IMR-90 (cell line): ENCODE data around the gene KRTAP3-2. TPM values are rescaled to one million over a fixed set of nuclear protein-coding genes. Genes with fewer than 3 reads are reported as not detected.

Source experiments
- ATAC-seq: fragments of 200-7000 bp; cut with Tn5 transposase; 2 replicates; pipeline ENCODE4 v1.9.1; 2020; ENCODE audit warnings: low read depth, mild to moderate bottlenecking, moderate library complexity
- BruUV-seq: library from RNA; stranded (reverse); fragments of 400-500 nt; replicated peaks from 2 replicates; lab custom pipeline; 2021; lab: Mats Ljungman, UMichigan
- CTCF ChIA-PET: fragments of 300-600 bp; formaldehyde crosslinking; extraction: SDS; loops from one replicate; lab custom pipeline; 2021; ENCODE audit warnings: antibody characterized with exemption; lab: Yijun Ruan, JAX
- POLR2A ChIA-PET: fragments of 300-600 bp; sonication (Branson Sonifier 250); formaldehyde crosslinking; loops from one replicate; lab custom pipeline; 2022; ENCODE audit warnings: antibody characterized with exemption; ENCODE audit not compliant: unreplicated experiment; lab: Charles Lee
- DNase-seq: peaks from one replicate; pipeline ENCODE4 v3.0.0; 2013
- H2AFZ ChIP-seq: replicated peaks from 2 replicates; pipeline ENCODE3; 2013; ENCODE audit warnings: low read length, mild to moderate bottlenecking; ENCODE audit not compliant: poor library complexity
- H2AK5ac ChIP-seq: 2 replicates; pipeline ENCODE4 v1.6.1; 2013; ENCODE audit warnings: low read depth, low read length, inconsistent platforms
- H2AK9ac ChIP-seq: replicated peaks from 2 replicates; pipeline ENCODE3; 2013; ENCODE audit warnings: mild to moderate bottlenecking, low read depth, low read length, moderate library complexity; ENCODE audit not compliant: poor library complexity
- H2BK120ac ChIP-seq: 2 replicates; pipeline ENCODE4 v1.6.1; 2013; ENCODE audit warnings: low read depth, low read length, inconsistent platforms
- H2BK15ac ChIP-seq: 3 replicates; pipeline ENCODE4 v1.6.1; 2013; ENCODE audit warnings: low read depth, low read length, inconsistent platforms
- H2BK20ac ChIP-seq: 2 replicates; pipeline ENCODE4 v1.6.1; 2013; ENCODE audit warnings: low read depth, mild to moderate bottlenecking, inconsistent platforms, low read length, moderate library complexity
- H2BK5ac ChIP-seq: 2 replicates; pipeline ENCODE4 v1.6.1; 2013; ENCODE audit warnings: mild to moderate bottlenecking, low read depth, low read length, inconsistent platforms; ENCODE audit not compliant: poor library complexity, severe bottlenecking
- H3K14ac ChIP-seq: replicated peaks from 2 replicates; pipeline ENCODE4 v1.6.1; 2013; ENCODE audit warnings: low read depth, low read length, inconsistent platforms
- H3K18ac ChIP-seq: 2 replicates; pipeline ENCODE4 v1.6.1; 2013; ENCODE audit warnings: low read depth, low read length, control low read depth
- H3K23ac ChIP-seq: 2 replicates; pipeline ENCODE4 v1.6.1; 2013; ENCODE audit warnings: low read depth, low read length, inconsistent platforms
- H3K27ac ChIP-seq: 2 replicates; pipeline ENCODE4 v1.5.1; 2013; ENCODE audit warnings: mild to moderate bottlenecking, control low read depth, low read length; ENCODE audit not compliant: insufficient read depth
- H3K27me3 ChIP-seq: 2 replicates; pipeline ENCODE4 v1.6.1; 2013; ENCODE audit warnings: low read length; ENCODE audit not compliant: control insufficient read depth, insufficient read depth
- H3K36me3 ChIP-seq: 2 replicates; pipeline ENCODE4 v1.6.1; 2013; ENCODE audit warnings: low read length, mixed read lengths; ENCODE audit not compliant: control insufficient read depth, insufficient read depth
- H3K4ac ChIP-seq: 2 replicates; pipeline ENCODE4 v1.6.1; 2013; ENCODE audit warnings: low read depth, low read length, inconsistent platforms
- H3K4me1 ChIP-seq: 2 replicates; pipeline ENCODE4 v1.6.1; 2013; ENCODE audit warnings: low read length, mixed read lengths; ENCODE audit not compliant: control insufficient read depth, insufficient read depth
- H3K4me2 ChIP-seq: 2 replicates; pipeline ENCODE4 v1.6.1; 2013; ENCODE audit warnings: low read depth, mild to moderate bottlenecking, control low read depth, low read length, moderate library complexity
- H3K4me3 ChIP-seq: 2 replicates; pipeline ENCODE4 v1.5.1; 2013; ENCODE audit warnings: low read depth, mild to moderate bottlenecking, control low read depth, low read length, moderate library complexity; ENCODE audit not compliant: insufficient read depth
- H3K56ac ChIP-seq: 2 replicates; pipeline ENCODE4 v1.6.1; 2013; ENCODE audit warnings: low read length, inconsistent platforms; ENCODE audit not compliant: insufficient read depth; ENCODE audit errors: extremely low read depth
- H3K79me1 ChIP-seq, 2 experiments: 2 replicates each; pipeline ENCODE4 v1.6.1; 2013; ENCODE audit warnings: low read length in 2 of 2, inconsistent platforms in 1 of 2, low read depth in 1 of 2
- H3K9ac ChIP-seq: 2 replicates; pipeline ENCODE4 v1.6.1; 2013; ENCODE audit warnings: low read depth, low read length, control low read depth
- H3K9me1 ChIP-seq: 2 replicates; pipeline ENCODE4 v1.6.1; 2013; ENCODE audit warnings: low read length, inconsistent platforms; ENCODE audit not compliant: insufficient read depth
- H3K9me3 ChIP-seq: 2 replicates; pipeline ENCODE4 v1.6.1; 2013; ENCODE audit warnings: low read length; ENCODE audit not compliant: control insufficient read depth, insufficient read depth
- H4K20me1 ChIP-seq: 2 replicates; pipeline ENCODE4 v1.6.1; 2013; ENCODE audit warnings: low read length, inconsistent platforms; ENCODE audit not compliant: insufficient read depth
- H4K5ac ChIP-seq: 2 replicates; pipeline ENCODE4 v1.6.1; 2013; ENCODE audit warnings: mild to moderate bottlenecking, low read depth, low read length, control low read depth
- H4K8ac ChIP-seq, 2 experiments: 2 replicates each; pipeline ENCODE4 v1.6.1; 2013; ENCODE audit warnings: low read depth in 2 of 2, low read length in 2 of 2, control low read depth in 1 of 2, inconsistent platforms in 1 of 2
- H4K91ac ChIP-seq: 2 replicates; pipeline ENCODE4 v1.6.1; 2013; ENCODE audit warnings: low read depth, low read length, inconsistent platforms; ENCODE audit not compliant: insufficient read depth
- BHLHE40 ChIP-seq: fragments of 150-350 bp; IDR thresholded peaks from 2 replicates; pipeline ENCODE4 v1.6.1; 2016; ENCODE audit warnings: mild to moderate bottlenecking, low read depth, low read length
- CEBPB ChIP-seq: IDR thresholded peaks from 2 replicates; pipeline ENCODE4 v1.6.1; 2012; ENCODE audit warnings: low read depth, low read length, improper control_type of control experiment
- FOS ChIP-seq: fragments of 150-350 bp; IDR thresholded peaks from 2 replicates; pipeline ENCODE4 v1.6.1; 2016; ENCODE audit warnings: low read depth, low read length
- MAFK ChIP-seq: IDR thresholded peaks from 2 replicates; pipeline ENCODE4 v1.6.1; 2012; ENCODE audit warnings: low read depth, low read length, improper control_type of control experiment
- MXI1 ChIP-seq: IDR thresholded peaks from 2 replicates; pipeline ENCODE4 v1.6.1; 2012; ENCODE audit warnings: low read depth, mild to moderate bottlenecking, low read length, moderate library complexity, borderline replicate concordance
- NFE2L2 ChIP-seq: fragments of 150-350 bp; IDR thresholded peaks from 2 replicates; pipeline ENCODE4 v1.6.1; 2016; ENCODE audit warnings: low read depth, mild to moderate bottlenecking, low read length
- RAD21 ChIP-seq: IDR thresholded peaks from 2 replicates; pipeline ENCODE4 v1.6.1; 2012; ENCODE audit warnings: low read length, improper control_type of control experiment
- RCOR1 ChIP-seq: IDR thresholded peaks from 2 replicates; pipeline ENCODE4 v1.6.1; 2012; ENCODE audit warnings: mild to moderate bottlenecking, low read length, improper control_type of control experiment; ENCODE audit not compliant: insufficient replicate concordance
- WGBS, 2 experiments: methylation state at CpG; one replicate each; pipeline versions ENCODE4 v1.1.5 to v1.1.7; 2013; ENCODE audit warnings: missing lambda C conversion rate in 2 of 2; ENCODE audit not compliant: insufficient read length in 1 of 2; ENCODE audit errors: extremely low coverage in 2 of 2; 5-methylcytosine and 5-hydroxymethylcytosine counted together
- dilution Hi-C: fragments of 300-500 bp; cut with HindIII; formaldehyde crosslinking; loops from one replicate; pipeline ENCODE4 v1.14.3; 2018; ENCODE audit warnings: low sequenced_read_pairs; ENCODE audit not compliant: unreplicated experiment
- in situ Hi-C: fragments of 300-500 bp; cut with MboI; formaldehyde crosslinking; loops from 3 replicates; pipeline ENCODE4 v1.14.3; 2019; ENCODE audit warnings: low sequenced_read_pairs, inconsistent platforms, mixed read lengths
- intact Hi-C: fragments of 100-400 bp; cut with micrococcal nuclease; formaldehyde crosslinking; loops from 2 replicates; pipeline ENCODE4 v1.10.0; 2022
- polyA plus RNA-seq, 3 experiments: library from polyadenylated mRNA; depleted of rRNA; stranded (reverse); fragments of >200 nt; gene quantifications; 2 replicates each; pipeline ENCODE4 v1.2.3, GENCODE V29; 2012; ENCODE audit warnings: low replicate concordance in 1 of 3
- total RNA-seq: library from RNA; depleted of rRNA; stranded (reverse); fragments of >200 nt; gene quantifications from 2 replicates; pipeline ENCODE4 v1.2.3, GENCODE V29; 2012
- TF ChIP-seq, protein P1 (sequence below): conservative IDR thresholded peaks from 2 replicates; pipeline ENCODE4 v1.5.1; 2012; ENCODE audit warnings: mild to moderate bottlenecking, low read depth, low read length, improper control_type of control experiment

KRTAP3-2 gene
- total and polyA plus RNA-seq, 2 of the 4 experiments (the other 2 are of a cell fraction) = not detected

DNA sequence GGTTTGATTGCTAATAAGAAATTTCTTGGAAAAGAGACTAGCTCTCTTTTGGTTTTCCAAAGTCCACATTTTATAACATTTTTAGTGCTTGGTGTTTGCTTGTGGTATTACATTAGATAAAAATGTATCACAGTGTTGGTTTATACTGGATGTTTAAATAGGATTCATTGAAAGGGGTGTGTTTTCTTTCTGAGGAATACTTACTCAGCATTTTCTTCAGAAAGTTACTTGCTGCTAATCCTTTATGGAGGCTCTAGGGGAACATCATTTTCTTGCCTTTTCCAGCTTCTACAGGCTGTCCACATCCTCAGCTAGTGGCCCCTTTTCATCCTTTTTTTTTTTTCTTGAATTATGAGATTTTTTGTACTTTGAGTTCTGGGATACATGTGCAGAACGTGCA is 32.1 kb downstream of the KRTAP3-2 start:
- Histone ChIP-seq H2BK120ac (no peak overlapping the region), H4K91ac (no peak overlapping the region), H3K36me3 (no peaks in the 10 kb centered on the region), H3K27me3 (no peaks in the 10 kb centered on the region), H3K4me3 (no peak overlapping the region), H3K4ac (no peak overlapping the region), H3K18ac (no peak overlapping the region), H3K9me1 (no peaks in the 10 kb centered on the region; the same call in 1 of the 2 replicates), H2AFZ (no peak overlapping the region), H3K56ac (no peak overlapping the region), H3K9ac (no peak overlapping the region), H3K4me1 (peaks cover 3% of the 10 kb centered on the region; the same call in 1 of the 2 replicates), H3K9me3 (peaks cover 6% of the 10 kb centered on the region), H3K79me1 (no peaks in the 10 kb centered on the region), H2AK9ac (no peak overlapping the region), H2BK5ac (no peak overlapping the region), H4K20me1 (no peaks in the 10 kb centered on the region), H2AK5ac (no peak overlapping the region), H2BK15ac (no peak overlapping the region), H3K27ac (no peak overlapping the region), H3K23ac (no peak overlapping the region), H4K5ac (no peak overlapping the region), H3K4me2 (no peak overlapping the region), H3K14ac (no peak overlapping the region), H4K8ac (no peak overlapping the region), H2BK20ac (no peak overlapping the region)
- ATAC-seq = no peak
- no peak for DNase-seq
- POLR2A ChIA-PET = no interaction called here
- TF ChIP-seq BHLHE40 = no peak
- peak; percentile 92 for TF ChIP-seq MAFK
- TF ChIP-seq NFE2L2 = no peak
- TF ChIP-seq FOS = no peak
- TF ChIP-seq, protein P1, sequence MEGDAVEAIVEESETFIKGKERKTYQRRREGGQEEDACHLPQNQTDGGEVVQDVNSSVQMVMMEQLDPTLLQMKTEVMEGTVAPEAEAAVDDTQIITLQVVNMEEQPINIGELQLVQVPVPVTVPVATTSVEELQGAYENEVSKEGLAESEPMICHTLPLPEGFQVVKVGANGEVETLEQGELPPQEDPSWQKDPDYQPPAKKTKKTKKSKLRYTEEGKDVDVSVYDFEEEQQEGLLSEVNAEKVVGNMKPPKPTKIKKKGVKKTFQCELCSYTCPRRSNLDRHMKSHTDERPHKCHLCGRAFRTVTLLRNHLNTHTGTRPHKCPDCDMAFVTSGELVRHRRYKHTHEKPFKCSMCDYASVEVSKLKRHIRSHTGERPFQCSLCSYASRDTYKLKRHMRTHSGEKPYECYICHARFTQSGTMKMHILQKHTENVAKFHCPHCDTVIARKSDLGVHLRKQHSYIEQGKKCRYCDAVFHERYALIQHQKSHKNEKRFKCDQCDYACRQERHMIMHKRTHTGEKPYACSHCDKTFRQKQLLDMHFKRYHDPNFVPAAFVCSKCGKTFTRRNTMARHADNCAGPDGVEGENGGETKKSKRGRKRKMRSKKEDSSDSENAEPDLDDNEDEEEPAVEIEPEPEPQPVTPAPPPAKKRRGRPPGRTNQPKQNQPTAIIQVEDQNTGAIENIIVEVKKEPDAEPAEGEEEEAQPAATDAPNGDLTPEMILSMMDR = no peak
- no peak for TF ChIP-seq RCOR1
- TF ChIP-seq MXI1 = no peak
- no peak for TF ChIP-seq RAD21
- TF ChIP-seq CEBPB = no peak
- CTCF ChIA-PET = no interaction called here
- no CpG with 5 or more reads among the region's 1 CpG for WGBS, 2 experiments
- intact Hi-C loops (no loop called here), dilution Hi-C loops (no loop called here), in situ Hi-C loops (no loop called here)
- no TSS peak for BruUV-seq
